Heart right ventricle (tissue), 16 donors: ENCODE measurements around the gene UNC5CL. TPM values are rescaled to one million over a fixed set of nuclear protein-coding genes. Genes with fewer than 3 reads are reported as not detected.
A peak's percentile ranks its signal among the peaks of the same experiment; 100 is the strongest.

Experiments used
- ATAC-seq, 8 donors: fragments of 200-7000 bp; cut with Tn5 transposase; one replicate each; pipeline ENCODE4 v1.9.1; 2020; ENCODE audit warnings: mild to moderate bottlenecking in 8 of 8, moderate library complexity in 8 of 8, moderate number of reproducible peaks in 1 of 8
- DNase-seq, 2 donors: peaks; one replicate each; pipeline ENCODE4 v3.0.0-alpha.2; 2020
- H3K27ac ChIP-seq, 10 donors: fragments of 200-600 bp; sonication (generic) in 2 of 10; one replicate each; pipeline versions ENCODE4 v1.5.0 to v1.8.0; 2020 to 2022; ENCODE audit warnings: mild to moderate bottlenecking in 3 of 10
- H3K27me3 ChIP-seq, 7 donors: fragments of 200-600 bp; one replicate each; pipeline ENCODE4 v1.8.0; 2021 to 2022; ENCODE audit warnings: mild to moderate bottlenecking in 2 of 7
- H3K36me3 ChIP-seq, 9 donors: fragments of 200-600 bp; sonication (generic) in 1 of 9; one replicate each; pipeline versions ENCODE4 v1.5.0 to v1.8.0; 2020 to 2022; ENCODE audit warnings: mild to moderate bottlenecking in 2 of 9
- H3K4me1 ChIP-seq, 9 donors: fragments of 200-600 bp; sonication (generic) in 1 of 9; one replicate each; pipeline versions ENCODE4 v1.5.0 to v1.8.0; 2020 to 2022; ENCODE audit warnings: mild to moderate bottlenecking in 4 of 9
- H3K4me3 ChIP-seq, 10 donors: fragments of 200-600 bp; sonication (generic) in 2 of 10; one replicate each; pipeline versions ENCODE4 v1.5.0 to v1.8.0; 2020 to 2022; ENCODE audit warnings: mild to moderate bottlenecking in 7 of 10, moderate library complexity in 2 of 10
- H3K9me3 ChIP-seq, 11 donors: fragments of 200-600 bp in 10 of 11; sonication (generic) in 2 of 11; one replicate each; pipeline versions ENCODE4 v1.5.0 to v1.8.0; 2013 to 2022; ENCODE audit warnings: mild to moderate bottlenecking in 2 of 11, control low read depth in 1 of 11, moderate library complexity in 1 of 11
- CTCF ChIP-seq, 9 donors: fragments of 200-600 bp; sonication (generic) in 2 of 9; IDR thresholded peaks; one replicate each; pipeline versions ENCODE4 v1.5.0 to v1.8.0; 2021 to 2022; ENCODE audit warnings: antibody characterized with exemption in 9 of 9, mild to moderate bottlenecking in 5 of 9, moderate library complexity in 1 of 9
- WGBS, 2 donors: extraction: QIAGEN DNeasy Blood & Tissue Kit; methylation state at CpG; one replicate each; pipeline ENCODE4 v1.1.7; 2013; ENCODE audit warnings: inconsistent platforms in 1 of 2; 5-methylcytosine and 5-hydroxymethylcytosine counted together
- intact Hi-C, 10 donors: fragments of 100-400 bp; cut with DNase I; formaldehyde crosslinking; loops; one replicate each; pipeline versions ENCODE4 v1.11.1 to v1.14.2; 2022
- polyA plus RNA-seq, 2 donors: library from polyadenylated mRNA; stranded (reverse); fragments of 200-250 nt; gene quantifications; one replicate each; pipeline ENCODE4 v1.2.3, GENCODE V29; 2013
- total RNA-seq, 10 donors: library from RNA; stranded (reverse); fragmentation: NEBNext Ultra II Directional in 3 of 10; extraction: Animal tissue kit (Norgen Biotek cat#: 25700) in 3 of 10; gene quantifications; one replicate each; pipeline versions ENCODE4 v1.2.1 to v1.2.4, GENCODE V29; 2021 to 2023
- donor health status: Arrhythmogenic right ventricular cardiomyopathy.
- donor health status: ischemic (EF 13 %, LVEDD 7.1; RV severe dilation, severe dysfunction).
- donor health status: healthy with polysubstance abuse.
- donor health status: DM: no; HTN: yes; CAD: no.
- donor health status: DM: no; HTN: no; CAD: no.
- donor health status: ischemic (EF 25% LVEDD 6.9; RV normal size, moderate dysfunction).
- donor health status: ischemic (EF 25% LVEDD 5.7; RV mildly dilated, moderate dysfunction).
- donor health status: healthy.
- donor health status: DM: yes; HTN: yes; CAD: no.
- donor health status: Ischemic cardiomyopathy.
- donor health status: ischemic (EF 35%, LVEDD 5.7; RV mildly dilated, moderate dysfunction).
- donor health status: nonischemic (EF 11% LVEDD 7.7; RV severe dilation, severe dysfunction).
- donor health status: DM: yes; HTN: yes; CAD: no.
- donor health status: PGD.
- donor health status: ischemic (EF 29% LVEDD 5.4; RV normal size, mild dysfunction).
- donor health status: nonischemic (EF 23%, LVEDD 6.1; RV moderate dilation, normal function).

The UNC5CL gene
- total and polyA plus RNA-seq, 12 donors = 0.19 to 1.9 (median 0.45) TPM

GRCh38 chr6:41073203-41073967, 34.4 kb upstream of the UNC5CL start:
- WGBS, 2 donors = 0 to 1% methylated on average over 64 to 74 of the region's 74 CpGs
- peak overlapping the region; percentile 84 to 98 (median 92) for H3K4me3 ChIP-seq
- H3K27ac ChIP-seq = peak overlapping the region; percentile 98 to 100 (median 100)
- H3K36me3 ChIP-seq = peaks cover 0 to 23% (median 10%) of the 10 kb centered on the region in 9 donors
- ATAC-seq = peak; percentile 15 to 42 (median 22)
- peak; percentile 87 to 90 for DNase-seq
- intact Hi-C loops = loop anchor here in 2 of 10 donors (5.0 kb wide), 2 partner anchors 214 to 659 kb away; partner anchors contain the start of gene TREM1 (in 1 of the 2)
- peaks cover 6 to 43% (median 38%) of the 10 kb centered on the region in 9 donors for H3K4me1 ChIP-seq
- no peaks in the 10 kb centered on the region for H3K9me3 ChIP-seq
- no peaks in the 10 kb centered on the region for H3K27me3 ChIP-seq
- peak in 7 of 9 donors; percentile 19 to 53 (median 36) for TF ChIP-seq CTCF (IDR thresholded peaks at IDR 0.05)

GRCh38 chr6:41072836-41073202, 33.8 kb upstream of the UNC5CL start, which contains the start of gene NFYA:
NFYA (plus strand) TSS chr6:41072974; CDS start chr6:41079090, 6,116 bp downstream.
- peaks cover 6 to 43% (median 38%) of the 10 kb centered on the region in 9 donors for H3K4me1 ChIP-seq
- 0 to 1% methylated on average over 28 to 37 of the region's 37 CpGs for WGBS, 2 donors
- H3K36me3 ChIP-seq = peaks cover 0 to 29% (median 16%) of the 10 kb centered on the region in 9 donors
- H3K27ac ChIP-seq = peak within 1 kb of the TSS; percentile 98 to 100 (median 100)
- intact Hi-C loops = loop anchor here in 2 of 10 donors (5.0 kb wide), 2 partner anchors 214 to 659 kb away; partner anchors contain the start of gene TREM1 (in 1 of the 2)
- H3K27me3 ChIP-seq = no peaks in the 10 kb centered on the region
- DNase-seq = peak in 1 of 2 donors; percentile 100
- no peaks in the 10 kb centered on the region for H3K9me3 ChIP-seq
- ATAC-seq = peak; percentile 78 to 91 (median 82)
- peak within 1 kb of the TSS; percentile 84 to 98 (median 92) for H3K4me3 ChIP-seq
- TF ChIP-seq CTCF (IDR thresholded peaks at IDR 0.05) = no peak

GRCh38 chr6:41071923-41072835, 33.2 kb upstream of the UNC5CL start, which contains the start of gene OARD1:
OARD1 (minus strand) TSS chr6:41072356; CDS start chr6:41071634, 722 bp downstream.
- peaks cover 0 to 35% (median 18%) of the 10 kb centered on the region in 9 donors for H3K36me3 ChIP-seq

More at GRCh38 chr6:41071923-41072835, 33.2 kb upstream of the UNC5CL start, which contains the start of gene OARD1:
- H3K27me3 ChIP-seq = no peaks in the 10 kb centered on the region
- peak within 1 kb of the TSS; percentile 98 to 100 (median 100) for H3K27ac ChIP-seq
- ATAC-seq (peak; percentile 80 to 92 (median 89)), DNase-seq (peak; percentile 100)
- H3K4me3 ChIP-seq = peak within 1 kb of the TSS; percentile 84 to 98 (median 92)
- no peak for TF ChIP-seq CTCF (IDR thresholded peaks at IDR 0.05)
- H3K4me1 ChIP-seq = peaks cover 6 to 43% (median 40%) of the 10 kb centered on the region in 9 donors
- 0 to 1% methylated on average over 63 of the region's 63 CpGs for WGBS, 2 donors
- intact Hi-C loops = loop anchor here in 2 of 10 donors (5.0 kb wide), 2 partner anchors 215 to 660 kb away; partner anchors contain the start of gene TREM1 (in 1 of the 2)
- H3K9me3 ChIP-seq = no peaks in the 10 kb centered on the region
